H9 (cell line): ENCODE measurements around the gene SMARCAL1. TPM values are rescaled to one million over a fixed set of nuclear protein-coding genes. Genes with fewer than 3 reads are reported as not detected.

Experiments
- DNase-seq: peaks from one replicate; pipeline ENCODE4 v3.0.0-alpha.2; 2017
- H2AFZ ChIP-seq: one replicate; pipeline ENCODE4 v1.6.1; 2013; ENCODE audit warnings: mild to moderate bottlenecking, low read length, control low read depth, moderate library complexity
- H2AK5ac ChIP-seq: 2 replicates; pipeline ENCODE4 v1.6.1; 2013; ENCODE audit warnings: low read length, control low read depth, mixed read lengths; ENCODE audit not compliant: insufficient read length
- H2BK120ac ChIP-seq: one replicate; pipeline ENCODE4 v1.6.1; 2013; ENCODE audit warnings: low read depth, mild to moderate bottlenecking, low read length, control low read depth, inconsistent platforms; ENCODE audit not compliant: poor library complexity, severe bottlenecking
- H2BK12ac ChIP-seq: 2 replicates; pipeline ENCODE4 v1.6.1; 2013; ENCODE audit warnings: low read length, control low read depth, mixed read lengths, low read depth; ENCODE audit not compliant: insufficient read length
- H2BK15ac ChIP-seq: 2 replicates; pipeline ENCODE4 v1.6.1; 2013; ENCODE audit warnings: low read depth, low read length, control low read depth
- H2BK20ac ChIP-seq: one replicate; pipeline ENCODE4 v1.6.1; 2013; ENCODE audit warnings: low read depth, mild to moderate bottlenecking, low read length, control low read depth, inconsistent platforms; ENCODE audit not compliant: poor library complexity, severe bottlenecking
- H2BK5ac ChIP-seq: 2 replicates; pipeline ENCODE4 v1.6.1; 2013; ENCODE audit warnings: low read length, control low read depth, mixed read lengths; ENCODE audit not compliant: insufficient read length
- H3K14ac ChIP-seq: 2 replicates; pipeline ENCODE4 v1.6.1; 2013; ENCODE audit warnings: low read length, control low read depth; ENCODE audit not compliant: insufficient read depth
- H3K18ac ChIP-seq: 2 replicates; pipeline ENCODE4 v1.6.1; 2013; ENCODE audit warnings: low read depth, mild to moderate bottlenecking, mixed read lengths, low read length, control low read depth; ENCODE audit not compliant: insufficient read length
- H3K23ac ChIP-seq: 2 replicates; pipeline ENCODE4 v1.6.1; 2013; ENCODE audit warnings: low read length, control low read depth, mixed read lengths, low read depth; ENCODE audit not compliant: insufficient read length
- H3K23me2 ChIP-seq: 2 replicates; pipeline ENCODE4 v1.6.1; 2013; ENCODE audit warnings: low read depth, mild to moderate bottlenecking, mixed read lengths, low read length, control low read depth; ENCODE audit not compliant: insufficient read length, poor library complexity, severe bottlenecking
- H3K27ac ChIP-seq: 2 replicates; pipeline ENCODE4 v1.5.1; 2013; ENCODE audit warnings: low read length, control low read depth, mixed read lengths, low read depth; ENCODE audit not compliant: insufficient read length
- H3K27me3 ChIP-seq: 2 replicates; pipeline ENCODE4 v1.6.1; 2013; ENCODE audit warnings: low read length, control low read depth, inconsistent platforms; ENCODE audit not compliant: insufficient read depth
- H3K4ac ChIP-seq: 2 replicates; pipeline ENCODE4 v1.6.1; 2013; ENCODE audit warnings: low read depth, mild to moderate bottlenecking, control low read depth, inconsistent platforms, low read length, moderate library complexity
- H3K4me1 ChIP-seq: 2 replicates; pipeline ENCODE4 v1.6.1; 2013; ENCODE audit warnings: low read length, control low read depth, inconsistent platforms; ENCODE audit not compliant: insufficient read depth
- H3K4me2 ChIP-seq: 2 replicates; pipeline ENCODE4 v1.6.1; 2013; ENCODE audit warnings: low read length, control low read depth, mixed read lengths; ENCODE audit not compliant: insufficient read length, insufficient read depth
- H3K56ac ChIP-seq: 2 replicates; pipeline ENCODE4 v1.6.1; 2013; ENCODE audit warnings: low read depth, mild to moderate bottlenecking, mixed read lengths, low read length, control low read depth; ENCODE audit not compliant: insufficient read length
- H3K79me1 ChIP-seq: 2 replicates; pipeline ENCODE4 v1.6.1; 2013; ENCODE audit warnings: low read depth, mild to moderate bottlenecking, moderate library complexity, low read length, control low read depth, inconsistent platforms; ENCODE audit not compliant: insufficient read depth, poor library complexity, severe bottlenecking
- H3K79me2 ChIP-seq: 2 replicates; pipeline ENCODE4 v1.6.1; 2013; ENCODE audit warnings: low read length, control low read depth, inconsistent platforms; ENCODE audit not compliant: insufficient read depth
- H3K9ac ChIP-seq: 2 replicates; pipeline ENCODE4 v1.6.1; 2013; ENCODE audit warnings: low read length, control low read depth, mixed read lengths; ENCODE audit not compliant: insufficient read length; ENCODE audit errors: extremely low read depth
- H3K9me3 ChIP-seq: one replicate; pipeline ENCODE4 v1.6.1; 2013; ENCODE audit warnings: low read depth, low read length, inconsistent platforms; ENCODE audit not compliant: control insufficient read depth
- H3T11ph ChIP-seq: one replicate; pipeline ENCODE4 v1.6.1; 2013; ENCODE audit warnings: mild to moderate bottlenecking, low read length, control low read depth, inconsistent platforms
- H4K20me1 ChIP-seq: one replicate; pipeline ENCODE4 v1.6.1; 2013; ENCODE audit not compliant: control insufficient read depth, insufficient read length, insufficient read depth
- H4K5ac ChIP-seq: 2 replicates; pipeline ENCODE4 v1.6.1; 2013; ENCODE audit warnings: low read depth, mild to moderate bottlenecking, mixed read lengths, low read length, control low read depth; ENCODE audit not compliant: insufficient read length
- H4K8ac ChIP-seq: replicated peaks from 2 replicates; pipeline ENCODE4 v1.6.1; 2013; ENCODE audit warnings: low read length, control low read depth, mixed read lengths, low read depth; ENCODE audit not compliant: insufficient read length
- H4K91ac ChIP-seq: 2 replicates; pipeline ENCODE4 v1.6.1; 2013; ENCODE audit warnings: low read depth, mild to moderate bottlenecking, moderate library complexity, mixed read lengths, low read length, control low read depth; ENCODE audit not compliant: insufficient read length
- H3K27ac Mint-ChIP-seq, 3 experiments: 2 replicates in 2 of 3; 3 replicates in 1 of 3; pipeline ENCODE4 v1.8.0; 2020 to 2021; ENCODE audit warnings: mixed read lengths in 3 of 3, mild to moderate bottlenecking in 1 of 3, moderate library complexity in 1 of 3
- H3K27me3 Mint-ChIP-seq: 2 replicates; pipeline ENCODE4 v1.8.0; 2021; ENCODE audit warnings: low read depth, mild to moderate bottlenecking, moderate library complexity, mixed read lengths
- H3K36me3 Mint-ChIP-seq, 3 experiments: 2 replicates in 2 of 3; 3 replicates in 1 of 3; pipeline ENCODE4 v1.8.0; 2020 to 2021; ENCODE audit warnings: low read depth in 3 of 3, mixed read lengths in 3 of 3; ENCODE audit not compliant: insufficient read depth in 1 of 3
- H3K4me1 Mint-ChIP-seq, 2 experiments: 2 replicates each; pipeline ENCODE4 v1.8.0; 2020; ENCODE audit warnings: mixed read lengths in 2 of 2
- H3K4me3 Mint-ChIP-seq, 2 experiments: 2 replicates in 1 of 2; 3 replicates in 1 of 2; pipeline ENCODE4 v1.8.0; 2020 to 2021; ENCODE audit warnings: mild to moderate bottlenecking in 2 of 2, mixed read lengths in 2 of 2, moderate library complexity in 1 of 2
- H3K9me3 Mint-ChIP-seq, 2 experiments: 2 replicates in 1 of 2; 3 replicates in 1 of 2; pipeline ENCODE4 v1.8.0; 2020; ENCODE audit warnings: mild to moderate bottlenecking in 2 of 2, mixed read lengths in 2 of 2, moderate library complexity in 1 of 2
- WGBS: extraction: QIAGEN DNeasy Blood & Tissue Kit; methylation state at CpG from one replicate; pipeline ENCODE4 v1.1.7; 2013; ENCODE audit warnings: missing lambda C conversion rate, low lambda C conversion rate, mixed read lengths; ENCODE audit not compliant: insufficient read length; ENCODE audit errors: extremely low coverage; 5-methylcytosine and 5-hydroxymethylcytosine counted together
- total RNA-seq: library from RNA; stranded (reverse); gene quantifications from 2 replicates; pipeline ENCODE4 v1.2.1, GENCODE V29; 2021
- TF ChIP-seq, protein P1 (sequence below): fragments of 200-600 bp; sonication (generic); conservative IDR thresholded peaks from 3 replicates; pipeline ENCODE4 v1.8.0; 2021; ENCODE audit warnings: antibody characterized with exemption, mild to moderate bottlenecking

The SMARCAL1 gene
- total RNA-seq, 1 experiment from 2014 or later, result 16.5 TPM

DNA sequence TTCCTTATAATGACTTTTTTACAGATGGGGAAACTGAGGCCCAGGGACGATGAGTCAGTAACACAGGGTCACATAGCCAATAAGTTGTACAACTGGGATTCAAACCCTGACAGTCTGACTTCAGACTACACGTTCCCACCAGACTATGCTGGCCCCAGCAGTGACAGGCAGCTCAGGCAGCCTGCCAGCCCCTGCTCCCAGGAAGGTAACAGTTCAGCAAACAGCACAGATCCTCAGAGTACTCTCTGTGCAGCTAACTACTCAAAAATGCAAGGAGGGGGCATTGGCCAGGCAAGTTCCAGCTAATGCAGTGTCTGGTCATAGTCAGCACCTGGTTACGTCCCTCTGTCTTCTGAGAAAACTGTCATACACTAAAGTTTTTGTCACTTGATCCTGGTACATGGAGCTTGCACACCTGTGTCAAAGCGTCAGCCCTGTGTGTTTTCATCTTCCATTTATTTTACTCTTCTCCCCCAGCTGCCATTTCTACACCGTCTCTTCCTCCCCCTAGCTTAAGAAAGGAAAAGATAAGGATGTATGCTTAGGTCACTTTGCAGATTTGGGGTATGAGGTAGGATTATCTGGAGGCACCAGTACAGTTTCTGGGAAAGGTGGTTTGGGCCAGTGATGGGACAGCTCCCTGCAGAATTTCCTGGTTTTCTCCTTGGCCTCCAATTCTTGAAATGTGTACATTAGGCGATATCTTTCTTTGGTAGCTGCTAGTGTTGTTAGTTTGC, 4.5 kb downstream of the SMARCAL1 start:
- no peak overlapping the region for H4K8ac ChIP-seq
- H3K23ac ChIP-seq, result no peak overlapping the region
- H2BK20ac ChIP-seq, result no peak overlapping the region
- no peaks in the 10 kb centered on the region for H3K79me1 ChIP-seq
- peak overlapping the region in 1 of 3 experiments; percentile 85; a peak in 1 of 7 replicates for H3K27ac Mint-ChIP-seq
- no peaks in the 10 kb centered on the region for H3K27me3 Mint-ChIP-seq
- TF ChIP-seq, protein P1, sequence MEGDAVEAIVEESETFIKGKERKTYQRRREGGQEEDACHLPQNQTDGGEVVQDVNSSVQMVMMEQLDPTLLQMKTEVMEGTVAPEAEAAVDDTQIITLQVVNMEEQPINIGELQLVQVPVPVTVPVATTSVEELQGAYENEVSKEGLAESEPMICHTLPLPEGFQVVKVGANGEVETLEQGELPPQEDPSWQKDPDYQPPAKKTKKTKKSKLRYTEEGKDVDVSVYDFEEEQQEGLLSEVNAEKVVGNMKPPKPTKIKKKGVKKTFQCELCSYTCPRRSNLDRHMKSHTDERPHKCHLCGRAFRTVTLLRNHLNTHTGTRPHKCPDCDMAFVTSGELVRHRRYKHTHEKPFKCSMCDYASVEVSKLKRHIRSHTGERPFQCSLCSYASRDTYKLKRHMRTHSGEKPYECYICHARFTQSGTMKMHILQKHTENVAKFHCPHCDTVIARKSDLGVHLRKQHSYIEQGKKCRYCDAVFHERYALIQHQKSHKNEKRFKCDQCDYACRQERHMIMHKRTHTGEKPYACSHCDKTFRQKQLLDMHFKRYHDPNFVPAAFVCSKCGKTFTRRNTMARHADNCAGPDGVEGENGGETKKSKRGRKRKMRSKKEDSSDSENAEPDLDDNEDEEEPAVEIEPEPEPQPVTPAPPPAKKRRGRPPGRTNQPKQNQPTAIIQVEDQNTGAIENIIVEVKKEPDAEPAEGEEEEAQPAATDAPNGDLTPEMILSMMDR, result no peak
- no peaks in the 10 kb centered on the region for H3K9me3 ChIP-seq
- H3K56ac ChIP-seq, result no peak overlapping the region
- H2AFZ ChIP-seq, result no peak overlapping the region
- H3K79me2 ChIP-seq, result no peaks in the 10 kb centered on the region
- H2AK5ac ChIP-seq, result no peak overlapping the region
- H3T11ph ChIP-seq, result no peak overlapping the region
- H3K27ac ChIP-seq, result no peak overlapping the region
- no peak overlapping the region for H4K91ac ChIP-seq
- H3K4me2 ChIP-seq, result no peak overlapping the region
- no CpG with 5 or more reads among the region's 6 CpGs for WGBS
- no peaks in the 10 kb centered on the region for H3K27me3 ChIP-seq
- H3K9ac ChIP-seq, result no peak overlapping the region
- no peak overlapping the region for H3K14ac ChIP-seq
- peaks cover 7 to 31% (median 28%) of the 10 kb centered on the region in 3 experiments; a peak in 6 of 7 replicates for H3K36me3 Mint-ChIP-seq
- H3K23me2 ChIP-seq, result no peaks in the 10 kb centered on the region
- H3K4me3 Mint-ChIP-seq, result no peak overlapping the region
- no peaks in the 10 kb centered on the region for H3K9me3 Mint-ChIP-seq
- H2BK15ac ChIP-seq, result no peak overlapping the region
- no peak overlapping the region for H4K5ac ChIP-seq
- no peak overlapping the region for H3K4ac ChIP-seq
- no peak overlapping the region for H2BK5ac ChIP-seq
- peaks cover 14 to 20% of the 10 kb centered on the region in 2 experiments for H3K4me1 Mint-ChIP-seq
- no peak overlapping the region for H3K18ac ChIP-seq
- H2BK12ac ChIP-seq, result no peak overlapping the region
- no peak for DNase-seq
- no peak overlapping the region for H2BK120ac ChIP-seq
- H3K4me1 ChIP-seq, result no peaks in the 10 kb centered on the region
- no peaks in the 10 kb centered on the region for H4K20me1 ChIP-seq
